Neural progenitor cell (in vitro differentiated cells): ENCODE results near the gene MAML3.

ENCODE experiments used
- EZH2 ChIP-seq: fragments of 200-600 bp; sonication (generic); IDR thresholded peaks from 2 replicates; pipeline ENCODE4 v1.6.1; 2017; ENCODE audit warnings: antibody characterized with exemption, mild to moderate bottlenecking, moderate library complexity
- EZH2phosphoT487 ChIP-seq: fragments of 200-600 bp; sonication (generic); IDR thresholded peaks from 2 replicates; pipeline ENCODE4 v1.6.1; 2017; ENCODE audit warnings: antibody characterized with exemption
- TF ChIP-seq, protein P1 (sequence below): fragments of 200-600 bp; sonication (generic); IDR thresholded peaks from 2 replicates; pipeline ENCODE4 v1.5.1; 2017; ENCODE audit warnings: antibody characterized with exemption, mild to moderate bottlenecking

DNA sequence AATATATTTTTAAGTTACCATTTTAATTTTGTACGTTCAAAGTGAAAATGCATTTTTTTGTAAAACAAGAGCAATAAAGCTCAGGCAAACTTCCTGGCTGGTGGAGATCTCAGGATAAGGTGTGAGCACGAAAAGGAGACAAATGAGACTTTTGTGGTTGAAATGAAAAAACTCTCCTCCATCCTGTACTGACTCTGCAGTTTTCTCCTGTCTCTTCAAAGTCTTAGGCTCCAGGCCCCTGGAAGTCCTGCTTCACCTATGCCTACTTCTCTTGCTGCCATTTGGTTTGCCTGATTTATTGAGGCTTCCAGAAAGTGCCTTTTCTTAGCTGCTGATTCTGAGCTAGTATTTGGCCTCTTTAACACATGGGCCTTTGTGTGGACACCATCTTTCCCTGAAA lies 77.7 kb downstream of the MAML3 start:
- TF ChIP-seq, protein P1, sequence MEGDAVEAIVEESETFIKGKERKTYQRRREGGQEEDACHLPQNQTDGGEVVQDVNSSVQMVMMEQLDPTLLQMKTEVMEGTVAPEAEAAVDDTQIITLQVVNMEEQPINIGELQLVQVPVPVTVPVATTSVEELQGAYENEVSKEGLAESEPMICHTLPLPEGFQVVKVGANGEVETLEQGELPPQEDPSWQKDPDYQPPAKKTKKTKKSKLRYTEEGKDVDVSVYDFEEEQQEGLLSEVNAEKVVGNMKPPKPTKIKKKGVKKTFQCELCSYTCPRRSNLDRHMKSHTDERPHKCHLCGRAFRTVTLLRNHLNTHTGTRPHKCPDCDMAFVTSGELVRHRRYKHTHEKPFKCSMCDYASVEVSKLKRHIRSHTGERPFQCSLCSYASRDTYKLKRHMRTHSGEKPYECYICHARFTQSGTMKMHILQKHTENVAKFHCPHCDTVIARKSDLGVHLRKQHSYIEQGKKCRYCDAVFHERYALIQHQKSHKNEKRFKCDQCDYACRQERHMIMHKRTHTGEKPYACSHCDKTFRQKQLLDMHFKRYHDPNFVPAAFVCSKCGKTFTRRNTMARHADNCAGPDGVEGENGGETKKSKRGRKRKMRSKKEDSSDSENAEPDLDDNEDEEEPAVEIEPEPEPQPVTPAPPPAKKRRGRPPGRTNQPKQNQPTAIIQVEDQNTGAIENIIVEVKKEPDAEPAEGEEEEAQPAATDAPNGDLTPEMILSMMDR: no peak
- no peak for TF ChIP-seq EZH2
- no peak for TF ChIP-seq EZH2phosphoT487
